ENCODE measurements around the gene PLA2G4A.

The PLA2G4A gene

GRCh38 chr1:186835448-186835847, 6.7 kb downstream of the PLA2G4A start:
- H3K4me1 Mint-ChIP-seq: peaks cover 4% of the 10 kb centered on the region
- H3K4me3 Mint-ChIP-seq: no peak overlapping the region
- TF ChIP-seq, protein P1, sequence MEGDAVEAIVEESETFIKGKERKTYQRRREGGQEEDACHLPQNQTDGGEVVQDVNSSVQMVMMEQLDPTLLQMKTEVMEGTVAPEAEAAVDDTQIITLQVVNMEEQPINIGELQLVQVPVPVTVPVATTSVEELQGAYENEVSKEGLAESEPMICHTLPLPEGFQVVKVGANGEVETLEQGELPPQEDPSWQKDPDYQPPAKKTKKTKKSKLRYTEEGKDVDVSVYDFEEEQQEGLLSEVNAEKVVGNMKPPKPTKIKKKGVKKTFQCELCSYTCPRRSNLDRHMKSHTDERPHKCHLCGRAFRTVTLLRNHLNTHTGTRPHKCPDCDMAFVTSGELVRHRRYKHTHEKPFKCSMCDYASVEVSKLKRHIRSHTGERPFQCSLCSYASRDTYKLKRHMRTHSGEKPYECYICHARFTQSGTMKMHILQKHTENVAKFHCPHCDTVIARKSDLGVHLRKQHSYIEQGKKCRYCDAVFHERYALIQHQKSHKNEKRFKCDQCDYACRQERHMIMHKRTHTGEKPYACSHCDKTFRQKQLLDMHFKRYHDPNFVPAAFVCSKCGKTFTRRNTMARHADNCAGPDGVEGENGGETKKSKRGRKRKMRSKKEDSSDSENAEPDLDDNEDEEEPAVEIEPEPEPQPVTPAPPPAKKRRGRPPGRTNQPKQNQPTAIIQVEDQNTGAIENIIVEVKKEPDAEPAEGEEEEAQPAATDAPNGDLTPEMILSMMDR (IDR thresholded peaks at IDR 0.05; ENCODE audit: unreplicated experiment in 3 of 3): no peak
- no peaks in the 10 kb centered on the region for H3K27me3 Mint-ChIP-seq (ENCODE audit: low read depth)
- H3K9me3 Mint-ChIP-seq: no peaks in the 10 kb centered on the region
- no peaks in the 10 kb centered on the region for H3K36me3 Mint-ChIP-seq (ENCODE audit: low read depth)
- no peak overlapping the region for H3K27ac Mint-ChIP-seq

DNA sequence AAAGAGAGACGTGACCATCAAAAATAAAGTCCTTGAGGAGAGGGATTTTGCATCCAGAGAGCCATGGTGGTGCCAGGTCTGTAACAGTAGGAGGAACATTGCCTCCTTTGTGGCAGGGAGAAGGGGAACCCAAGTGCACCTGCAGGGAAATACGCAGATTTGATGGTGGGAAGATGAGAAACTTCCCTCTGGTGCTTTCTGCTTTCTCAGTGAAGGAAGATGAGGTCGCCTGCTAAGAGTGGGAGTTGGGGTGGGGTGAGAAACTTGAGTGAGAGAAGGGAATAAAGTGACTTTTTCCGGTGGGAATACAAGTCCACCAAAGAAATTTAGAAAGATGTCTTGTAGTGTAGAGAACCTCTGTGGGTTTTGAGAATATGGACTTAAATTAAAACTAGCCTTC, 9.1 kb downstream of the PLA2G4A start:
- H3K36me3 Mint-ChIP-seq (ENCODE audit: low read depth): no peaks in the 10 kb centered on the region
- H3K27me3 Mint-ChIP-seq (ENCODE audit: low read depth): no peaks in the 10 kb centered on the region
- H3K9me3 Mint-ChIP-seq: no peaks in the 10 kb centered on the region
- TF ChIP-seq, protein P1 (IDR thresholded peaks at IDR 0.05; ENCODE audit: unreplicated experiment in 3 of 3): no peak
- no peak overlapping the region for H3K4me3 Mint-ChIP-seq
- peak overlapping the region; percentile 30 to 71 (median 56) for H3K27ac Mint-ChIP-seq
- peaks cover 4% of the 10 kb centered on the region for H3K4me1 Mint-ChIP-seq

DNA sequence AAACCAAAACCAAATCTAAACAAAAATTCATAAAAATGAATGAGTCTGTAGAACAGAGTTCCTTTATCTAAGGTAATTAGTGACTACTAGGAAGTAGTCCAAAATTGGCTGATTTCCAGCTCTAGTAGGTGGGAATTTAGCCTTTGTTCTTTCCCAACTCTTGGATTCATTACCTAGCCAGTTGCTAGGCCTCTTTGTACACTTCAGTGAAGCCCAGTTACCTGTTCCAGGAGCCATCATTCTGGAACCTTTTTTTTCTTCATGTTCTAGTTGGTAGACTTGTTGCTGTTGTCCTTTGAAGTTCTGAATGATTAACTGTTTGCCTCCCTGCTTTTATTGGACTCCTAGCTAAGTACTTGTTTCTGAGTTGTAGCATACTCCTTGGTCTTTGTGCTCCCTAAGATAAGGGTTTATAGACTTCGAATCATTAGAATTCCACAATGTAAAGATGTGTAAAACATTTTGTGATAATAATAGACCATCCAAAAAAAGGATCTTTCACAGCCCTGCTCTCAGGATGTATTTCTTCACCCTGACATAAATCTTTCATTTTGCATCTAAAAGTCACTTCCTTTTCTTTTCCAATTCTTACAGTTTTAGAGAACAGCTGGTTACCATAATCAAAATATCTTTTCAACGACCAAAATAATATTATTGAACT, 9.8 kb downstream of the PLA2G4A start:
- TF ChIP-seq, protein P1 (IDR thresholded peaks at IDR 0.05; ENCODE audit: unreplicated experiment in 3 of 3): no peak
- Mint-ChIP-seq H3K4me3 (no peak overlapping the region), H3K36me3 (ENCODE audit: low read depth) (no peaks in the 10 kb centered on the region), H3K27ac (peak overlapping the region in 2 of 3 experiments; percentile 56 to 71), H3K27me3 (ENCODE audit: low read depth) (no peaks in the 10 kb centered on the region), H3K9me3 (no peaks in the 10 kb centered on the region), H3K4me1 (peaks cover 4% of the 10 kb centered on the region)

GRCh38 chr1:186839041-186839400, 10.3 kb downstream of the PLA2G4A start:
- H3K4me3 Mint-ChIP-seq: no peak overlapping the region
- H3K9me3 Mint-ChIP-seq: no peaks in the 10 kb centered on the region
- no peaks in the 10 kb centered on the region for H3K36me3 Mint-ChIP-seq (ENCODE audit: low read depth)
- peak overlapping the region in 2 of 3 experiments; percentile 56 to 71 for H3K27ac Mint-ChIP-seq
- peaks cover 4% of the 10 kb centered on the region for H3K4me1 Mint-ChIP-seq
- H3K27me3 Mint-ChIP-seq (ENCODE audit: low read depth): no peaks in the 10 kb centered on the region
- TF ChIP-seq, protein P1 (IDR thresholded peaks at IDR 0.05; ENCODE audit: unreplicated experiment in 3 of 3): no peak

- Mint-ChIP-seq H3K4me3 (no peak overlapping the region), H3K4me1 (peaks cover 9% of the 10 kb centered on the region), H3K27ac (no peak overlapping the region), H3K36me3 (ENCODE audit: low read depth) (no peaks in the 10 kb centered on the region), H3K27me3 (ENCODE audit: low read depth) (no peaks in the 10 kb centered on the region), H3K9me3 (no peaks in the 10 kb centered on the region)
- TF ChIP-seq, protein P1 (IDR thresholded peaks at IDR 0.05; ENCODE audit: unreplicated experiment in 3 of 3): no peak
Observed at GRCh38 chr1:186841599-186841998, 12.8 kb downstream of the PLA2G4A start.

- TF ChIP-seq, protein P1 (IDR thresholded peaks at IDR 0.05; ENCODE audit: unreplicated experiment in 3 of 3): no peak
- Mint-ChIP-seq H3K4me1 (peaks cover 9% of the 10 kb centered on the region), H3K36me3 (ENCODE audit: low read depth) (no peaks in the 10 kb centered on the region), H3K27ac (no peak overlapping the region), H3K27me3 (ENCODE audit: low read depth) (no peaks in the 10 kb centered on the region), H3K9me3 (no peaks in the 10 kb centered on the region), H3K4me3 (no peak overlapping the region)
Observed at GRCh38 chr1:186842547-186842946, 13.8 kb downstream of the PLA2G4A start.
